Measurements from ENCODE around the gene TBL1X.
"Not testable (repeated sequence)": the region's sequence is repeated elsewhere in the genome, so short reads cannot be mapped to it uniquely, and the experiment has no call there.

The TBL1X gene

DNA sequence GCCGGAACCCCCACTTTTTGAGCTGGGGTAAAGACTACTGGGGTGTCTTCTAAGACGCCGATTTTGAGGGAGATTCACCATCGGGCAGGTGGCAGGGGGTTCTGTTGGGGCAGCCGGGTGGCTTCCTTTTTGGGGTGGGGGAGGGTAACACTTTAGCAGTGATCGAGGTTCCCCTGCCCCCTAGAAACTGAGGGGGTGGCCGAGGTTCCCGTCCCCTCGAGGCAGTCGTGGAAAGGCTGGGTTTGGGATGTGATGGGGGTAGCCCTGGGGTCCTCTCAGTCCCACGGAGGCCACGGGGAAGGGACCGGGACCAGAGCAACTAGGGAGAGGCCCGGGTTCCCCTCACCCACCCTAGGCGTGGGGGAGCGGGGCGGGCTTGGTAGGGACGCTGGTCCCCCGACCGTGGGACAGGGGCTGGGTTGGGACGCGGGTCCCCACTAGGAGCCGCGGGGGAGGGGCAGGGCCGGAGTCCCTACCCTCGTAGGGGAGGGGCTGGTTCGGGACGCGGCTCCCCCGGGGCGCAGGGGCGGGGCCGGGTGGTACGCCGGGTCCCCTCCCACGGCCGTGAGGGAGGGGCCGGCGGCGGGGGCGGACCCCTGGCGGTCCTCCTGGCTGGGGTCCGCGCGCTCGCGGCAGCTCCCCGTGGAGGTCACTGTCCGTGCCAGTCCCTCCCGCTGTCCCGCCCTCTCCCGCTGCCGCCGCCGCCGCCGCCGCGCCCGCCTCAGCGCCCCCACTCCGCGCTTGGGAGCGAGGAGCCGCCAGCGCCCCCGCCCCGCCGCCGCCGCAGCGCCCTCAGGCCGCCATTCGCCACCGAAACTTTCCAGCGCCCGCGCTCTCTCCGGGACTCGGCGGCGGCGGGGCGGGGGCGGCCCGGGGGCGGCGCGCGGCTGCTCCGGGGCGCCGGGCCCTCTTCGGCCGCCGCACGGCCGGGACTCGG is at the start of gene TBL1X:
TBL1X (plus strand) TSS at position 624 of the 937 bp plus-strand sequence. CDS start 188,529 bp downstream, outside the sequence.
- peak; percentile 77 for DNase-seq

DNA sequence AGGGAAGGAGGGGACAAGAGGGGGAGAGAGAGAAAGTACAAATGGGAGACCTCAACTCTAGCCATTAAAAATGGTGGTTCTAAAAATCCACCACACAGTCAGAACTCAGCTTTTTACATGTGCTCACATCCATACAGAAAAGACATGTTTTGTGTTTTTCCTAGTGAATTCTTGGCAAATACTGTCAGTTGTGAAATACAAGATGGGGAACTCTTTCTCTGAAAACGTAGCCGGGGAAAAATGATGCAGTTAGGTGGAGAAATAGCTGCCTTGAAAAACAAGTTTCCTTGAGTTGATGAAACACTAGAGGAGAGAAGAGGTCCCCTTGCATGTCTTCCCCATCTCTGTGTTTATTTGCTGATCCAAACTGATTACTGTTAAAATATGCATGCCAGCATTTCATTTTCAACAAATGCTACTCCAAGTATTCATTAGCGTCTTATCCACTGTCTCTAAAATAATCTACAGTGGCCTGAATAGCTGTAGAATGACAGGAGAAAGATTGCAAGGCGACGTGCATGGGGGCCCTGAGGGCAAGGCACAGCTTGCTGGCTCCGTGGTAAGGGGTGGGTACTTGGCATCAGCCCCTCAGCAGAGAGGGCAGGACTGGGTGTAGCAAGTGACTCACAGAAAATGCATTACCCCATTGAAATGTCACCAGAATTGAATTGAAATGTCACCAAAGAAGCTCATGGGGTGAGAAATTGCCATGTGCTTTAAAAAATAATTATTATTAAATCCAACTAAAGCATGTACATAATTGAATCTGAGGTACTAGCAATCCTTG is 48.1 kb upstream of the TBL1X start:
- peak; percentile 47 for DNase-seq

DNA sequence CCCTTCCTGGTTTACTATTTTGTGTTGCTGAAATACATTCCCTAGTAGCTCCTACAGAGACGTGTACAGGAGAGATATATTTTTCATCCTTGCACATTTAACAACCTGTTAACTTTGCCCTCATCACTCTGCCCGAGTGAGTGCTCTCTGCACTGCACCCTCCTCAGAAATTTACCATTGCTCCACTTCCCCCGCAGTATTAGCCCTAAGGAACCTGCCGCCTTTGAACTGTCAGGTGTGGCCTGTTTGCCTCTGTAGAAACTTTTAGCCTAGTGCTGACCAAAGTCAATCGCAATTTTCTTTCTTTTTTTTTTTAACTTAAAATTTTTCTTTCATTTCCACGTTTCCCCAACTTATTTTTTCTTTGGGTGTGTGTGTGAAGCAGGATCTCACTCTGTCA is 46.6 kb upstream of the TBL1X start:
- no peak for DNase-seq

DNA sequence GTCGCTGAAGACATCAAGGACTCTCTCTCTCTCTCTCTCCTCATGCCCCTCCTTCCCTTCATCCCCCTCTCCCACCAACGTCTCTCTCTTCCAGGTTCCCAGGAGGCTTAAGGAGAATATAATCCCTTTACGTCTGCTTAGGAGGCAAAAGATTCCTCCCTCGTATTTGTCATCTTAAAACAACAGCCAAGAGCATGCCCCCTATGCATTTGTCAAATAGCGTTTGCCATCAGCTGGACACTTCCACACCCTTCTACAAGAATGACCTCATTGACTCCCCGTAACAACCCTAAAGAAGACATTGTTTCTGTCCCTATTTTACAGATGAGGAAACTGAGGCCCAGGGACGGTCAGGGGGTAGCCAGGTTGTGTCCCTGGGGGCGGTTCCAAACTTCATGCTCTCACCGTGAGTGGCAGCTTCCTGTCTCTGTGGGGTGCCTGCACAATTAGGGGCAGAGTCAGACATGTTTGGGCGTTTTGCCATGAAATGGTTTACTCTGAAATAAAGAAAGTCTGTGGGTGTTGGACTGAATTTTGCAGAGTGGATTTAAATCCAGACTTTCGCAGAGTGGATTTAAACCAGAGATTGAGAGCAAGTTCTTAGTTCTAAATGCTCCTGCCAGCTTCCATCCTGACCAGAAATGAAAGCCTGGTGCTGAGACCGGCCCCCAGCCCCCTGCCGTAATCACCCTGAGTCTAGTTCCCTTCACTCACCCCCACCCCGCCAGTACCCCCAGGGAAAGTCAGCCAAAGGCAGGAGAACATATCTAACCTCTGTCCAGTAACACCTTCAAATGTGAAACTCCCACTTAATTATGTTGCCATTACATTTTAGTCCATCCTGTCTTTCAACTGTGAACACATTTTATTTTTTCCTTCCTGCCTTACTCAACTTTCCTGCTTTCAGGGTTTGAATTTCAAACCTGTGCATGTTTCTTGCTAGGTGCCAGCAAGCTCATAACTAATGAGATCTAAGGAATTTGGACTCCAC is 44.3 kb upstream of the TBL1X start:
- peak; percentile 85 for DNase-seq

DNA sequence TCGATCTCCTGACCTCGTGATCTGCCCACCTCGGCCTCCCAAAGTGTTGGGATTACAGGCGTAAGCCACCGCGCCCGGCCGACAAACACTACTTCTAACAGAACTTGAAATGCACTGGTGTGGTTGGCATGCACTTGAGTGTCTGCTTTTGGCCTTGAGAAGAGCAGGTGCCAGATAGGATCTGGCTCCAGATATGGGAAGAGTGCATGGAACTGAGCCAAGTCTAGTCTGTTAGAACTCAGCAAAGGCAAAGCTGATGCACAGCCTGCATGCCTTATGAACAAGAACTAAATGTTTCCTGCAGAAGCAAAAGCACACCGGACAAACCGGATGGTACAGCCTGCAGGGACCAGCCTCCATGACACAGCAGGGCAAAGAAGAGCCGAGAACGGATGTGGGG is 35.1 kb upstream of the TBL1X start:
- peak; percentile 73 for DNase-seq

DNA sequence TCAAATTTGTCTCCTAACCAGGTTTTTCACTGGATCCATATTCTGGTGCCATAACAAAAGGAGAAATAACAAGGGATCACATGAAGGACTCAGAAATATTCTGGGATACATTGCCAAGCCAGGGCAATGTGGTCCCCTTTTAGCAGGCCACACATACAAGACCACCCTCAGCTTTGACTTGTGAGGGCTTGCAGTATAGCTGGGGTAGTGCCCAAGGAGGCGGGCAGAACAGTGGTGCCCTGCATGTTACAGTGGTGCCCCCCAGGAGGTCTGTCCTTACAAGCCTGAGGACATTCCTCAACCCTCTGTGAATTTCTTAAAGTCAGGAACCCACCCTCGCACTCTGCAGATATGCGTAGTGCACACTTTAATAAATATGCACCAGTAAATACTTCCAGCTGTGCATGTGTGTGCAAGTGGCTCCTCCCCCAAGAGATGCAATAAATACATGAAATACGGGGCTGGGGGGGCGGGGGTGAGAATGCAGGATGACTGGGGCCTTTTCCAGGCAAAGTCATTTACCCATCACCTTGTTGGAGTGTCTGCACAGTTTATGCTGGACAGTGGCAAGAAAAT is 34.4 kb upstream of the TBL1X start:
- DNase-seq, result no peak

DNA sequence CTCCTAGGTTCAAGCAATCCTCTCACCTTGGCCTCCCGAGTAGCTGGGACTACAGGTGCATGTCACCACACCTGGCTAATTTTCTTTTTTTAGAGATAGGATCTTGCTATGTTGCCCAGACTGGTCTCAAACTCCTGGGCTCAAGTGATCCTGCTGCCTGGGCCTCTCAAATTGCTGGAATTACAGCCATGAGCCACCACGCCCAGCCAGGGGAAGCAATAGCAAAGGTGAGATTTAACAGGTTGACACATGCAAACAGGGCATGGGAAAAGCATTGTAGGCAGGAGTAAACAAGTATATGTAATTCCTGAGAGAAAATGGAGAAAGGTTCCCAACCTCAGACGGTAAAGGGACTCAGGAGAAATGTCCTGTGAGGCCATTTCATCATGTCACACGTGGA is 33.6 kb upstream of the TBL1X start:
- no peak for DNase-seq

DNA sequence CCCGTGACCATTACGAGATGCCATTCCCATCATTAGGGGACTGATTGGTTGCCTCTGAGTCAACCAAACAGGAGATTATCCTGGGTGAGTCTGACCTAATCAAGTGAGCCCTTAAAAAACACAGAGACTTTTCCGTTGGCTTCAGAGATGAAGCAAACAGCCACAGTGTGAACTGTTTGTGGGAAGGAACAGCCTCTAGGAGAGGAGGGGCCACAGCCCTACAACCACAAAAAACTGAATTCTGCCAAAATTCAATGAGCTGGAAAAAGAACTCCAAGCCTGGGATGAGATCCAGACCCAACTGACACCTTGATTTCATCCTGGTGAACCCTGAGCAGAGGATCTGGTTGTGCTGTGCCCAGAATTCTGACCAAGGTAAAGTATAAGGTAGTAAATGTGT is 31.3 kb upstream of the TBL1X start:
- DNase-seq, result no peak

DNA sequence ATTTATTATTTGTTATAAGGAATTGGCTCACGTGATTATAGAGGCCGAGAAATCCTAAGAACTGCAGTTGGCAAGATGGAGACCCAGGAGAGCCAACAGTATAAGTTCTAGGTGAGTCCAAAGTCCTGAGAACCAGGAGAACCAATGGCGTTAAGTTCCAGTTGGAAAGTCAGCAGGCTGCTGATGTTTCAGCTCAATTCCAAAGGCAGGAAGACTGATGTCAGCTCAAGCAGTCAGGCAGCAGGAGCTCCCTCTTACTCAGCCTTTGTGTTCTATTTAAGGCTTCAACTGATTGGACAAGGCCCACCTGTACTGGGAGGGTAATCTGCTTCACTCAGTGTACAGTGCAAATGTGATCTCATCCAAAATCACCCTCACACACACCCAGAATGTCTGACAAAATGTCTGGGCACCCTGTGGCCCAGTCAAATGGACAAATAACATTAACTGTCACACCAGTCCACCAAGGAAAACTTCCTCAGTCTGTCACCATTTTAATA is 30.8 kb upstream of the TBL1X start:
- no peak for DNase-seq

DNA sequence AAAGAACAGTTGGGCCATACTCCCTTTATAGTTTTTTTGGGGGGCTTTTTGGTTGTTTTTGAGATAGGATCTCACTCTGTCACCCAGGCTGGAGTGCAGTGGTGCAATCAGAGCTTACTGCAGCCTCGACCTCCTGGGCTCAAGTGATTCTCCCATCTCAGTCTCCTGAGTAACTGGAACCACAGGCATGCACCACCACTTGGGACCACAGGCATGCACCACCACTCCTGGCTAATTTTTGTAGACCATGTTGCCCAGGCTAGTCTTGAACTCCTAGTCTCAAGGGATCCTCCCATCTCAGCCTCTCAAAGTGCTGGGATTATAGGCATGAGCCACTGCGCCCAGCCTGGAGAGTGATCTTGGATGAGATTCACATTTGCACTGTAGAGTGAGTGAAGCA is 29.8 kb upstream of the TBL1X start:
- DNase-seq, result not testable (repeated sequence)

DNA sequence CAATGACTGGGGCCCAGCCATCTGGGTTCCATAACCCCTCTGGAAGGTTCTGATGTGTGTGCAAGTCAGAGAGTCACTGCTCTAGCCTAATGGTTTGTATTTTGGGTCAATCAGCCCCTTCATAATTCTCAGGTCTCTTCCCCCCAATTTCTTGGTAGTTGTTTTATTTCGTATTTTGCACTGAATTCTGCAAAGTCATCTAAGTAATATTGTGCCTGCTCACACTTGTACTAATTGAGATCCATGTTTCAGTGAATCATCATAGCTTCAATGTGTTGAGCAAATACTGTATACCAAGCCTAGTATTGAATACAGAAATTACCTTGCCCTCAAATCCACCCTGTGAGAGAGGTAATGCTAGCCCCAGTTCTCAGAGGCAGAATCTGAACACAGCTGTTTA is 28.0 kb upstream of the TBL1X start:
- DNase-seq, result no peak

DNA sequence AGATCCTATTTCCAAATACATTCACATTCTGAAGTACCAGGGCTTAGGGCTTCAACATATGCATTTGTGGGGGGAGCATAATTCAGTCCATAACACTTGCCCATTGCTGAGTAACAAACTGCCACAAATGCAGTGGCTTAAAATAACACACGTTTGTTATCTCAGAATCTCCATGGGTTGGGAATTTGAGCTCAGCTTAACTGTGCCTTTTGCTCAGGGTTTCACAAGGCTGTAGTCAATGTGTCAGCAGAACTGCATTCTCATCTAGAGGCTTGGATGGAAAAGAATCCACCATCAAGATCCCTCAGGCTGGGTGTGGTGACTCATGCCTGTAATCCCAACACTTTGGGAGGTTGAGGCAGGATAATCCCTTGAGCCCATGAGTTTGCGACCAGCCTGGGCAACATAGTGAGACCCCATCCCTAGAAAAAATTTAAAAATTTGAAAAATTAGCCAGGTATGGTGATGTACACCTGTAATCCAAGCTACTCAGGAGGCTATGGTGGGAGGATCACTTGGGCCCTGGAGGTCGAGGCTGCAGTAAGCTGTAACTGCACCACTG is 25.8 kb upstream of the TBL1X start:
- no peak for DNase-seq

DNA sequence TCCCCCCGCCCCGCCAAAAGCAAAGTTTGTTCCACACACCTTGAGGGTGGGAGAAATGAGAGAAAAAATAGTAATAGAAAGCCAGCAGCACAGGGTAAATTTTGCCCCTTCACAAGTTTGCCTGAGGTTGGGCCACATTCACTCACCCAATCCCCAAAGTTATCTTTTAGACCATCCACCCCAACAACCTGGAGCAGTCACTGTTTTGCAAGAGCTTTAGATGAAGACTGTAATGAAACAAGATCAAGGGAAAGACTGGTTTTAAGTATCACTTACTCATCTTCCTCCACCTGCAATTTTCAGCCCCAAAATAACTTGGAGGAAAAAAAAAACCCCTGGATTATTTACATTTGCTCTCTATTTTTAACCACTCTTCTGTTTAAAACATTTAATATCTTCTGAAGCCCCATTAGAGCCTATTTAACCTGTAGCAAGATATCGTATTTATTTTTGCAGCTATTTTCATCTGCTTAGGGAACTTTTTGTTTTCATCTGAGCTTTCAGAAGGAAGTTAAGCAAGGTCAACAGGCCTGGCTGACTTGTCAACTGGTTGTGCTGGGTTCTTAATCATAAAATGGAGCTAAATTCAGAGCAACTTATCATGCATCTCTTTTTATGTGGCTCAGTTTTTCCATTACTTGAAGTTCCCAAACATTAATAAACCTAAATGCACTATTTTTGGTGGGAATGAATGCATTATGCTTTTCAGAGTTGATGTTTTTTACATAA is 24.6 kb upstream of the TBL1X start:
- no peak for DNase-seq

DNA sequence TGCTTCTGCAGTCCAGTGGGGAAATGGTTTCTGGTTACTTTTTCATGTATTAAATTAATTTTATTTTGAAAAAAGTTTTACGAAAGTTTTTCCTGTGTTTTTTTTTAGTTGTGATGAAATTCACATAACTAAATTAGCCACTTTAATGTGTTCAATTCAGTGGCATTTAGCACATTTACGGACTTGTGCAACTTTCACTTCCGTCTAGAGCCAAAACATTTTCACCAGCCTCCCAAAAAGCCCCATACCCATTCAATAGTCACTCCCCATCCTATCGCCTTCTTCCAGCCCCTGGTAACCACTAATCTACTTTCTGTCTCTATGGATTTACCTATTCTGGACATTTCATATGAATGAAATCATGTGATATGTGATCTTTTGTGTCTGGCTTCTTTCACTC is 22.8 kb upstream of the TBL1X start:
- no peak for DNase-seq

DNA sequence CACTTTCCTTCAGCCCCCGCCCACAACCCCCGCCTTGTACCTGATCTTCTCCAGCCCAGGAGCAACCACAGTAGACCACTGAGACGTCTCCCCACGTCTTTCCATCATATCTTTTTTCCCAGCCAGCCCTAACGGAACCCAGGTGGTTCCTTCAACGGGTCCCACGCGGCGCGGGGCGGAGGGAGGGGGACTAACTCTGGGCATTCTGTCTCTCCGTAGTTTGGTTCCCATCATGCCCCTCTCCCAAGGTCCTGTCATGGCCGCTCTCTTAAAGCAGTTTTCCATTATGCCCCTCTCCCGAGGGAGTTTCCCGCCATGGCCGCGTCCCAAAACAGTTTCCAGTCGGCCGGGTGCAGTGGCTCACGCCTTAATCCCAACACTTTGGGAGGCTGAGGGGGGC is 21.5 kb upstream of the TBL1X start:
- DNase-seq, result no peak

DNA sequence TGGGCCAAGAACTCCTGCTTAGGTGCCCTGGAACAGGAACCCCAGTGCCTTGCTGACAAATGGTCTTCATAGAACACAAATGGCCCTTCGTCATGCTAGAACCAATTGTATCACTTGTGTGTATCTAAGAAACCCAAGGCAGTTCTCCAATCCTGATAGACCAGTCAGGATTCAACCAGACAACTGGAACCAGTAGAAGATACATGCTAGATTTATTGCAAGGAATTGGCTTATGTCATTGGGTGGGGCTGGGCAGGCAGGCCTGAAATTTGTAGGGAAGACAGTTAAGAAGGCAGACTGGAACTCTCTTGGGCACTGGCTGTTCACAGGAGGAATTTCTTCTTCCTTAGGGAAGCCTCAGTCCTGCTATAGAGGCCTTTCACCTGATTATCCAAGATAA is 17.0 kb upstream of the TBL1X start:
- no peak for DNase-seq

DNA sequence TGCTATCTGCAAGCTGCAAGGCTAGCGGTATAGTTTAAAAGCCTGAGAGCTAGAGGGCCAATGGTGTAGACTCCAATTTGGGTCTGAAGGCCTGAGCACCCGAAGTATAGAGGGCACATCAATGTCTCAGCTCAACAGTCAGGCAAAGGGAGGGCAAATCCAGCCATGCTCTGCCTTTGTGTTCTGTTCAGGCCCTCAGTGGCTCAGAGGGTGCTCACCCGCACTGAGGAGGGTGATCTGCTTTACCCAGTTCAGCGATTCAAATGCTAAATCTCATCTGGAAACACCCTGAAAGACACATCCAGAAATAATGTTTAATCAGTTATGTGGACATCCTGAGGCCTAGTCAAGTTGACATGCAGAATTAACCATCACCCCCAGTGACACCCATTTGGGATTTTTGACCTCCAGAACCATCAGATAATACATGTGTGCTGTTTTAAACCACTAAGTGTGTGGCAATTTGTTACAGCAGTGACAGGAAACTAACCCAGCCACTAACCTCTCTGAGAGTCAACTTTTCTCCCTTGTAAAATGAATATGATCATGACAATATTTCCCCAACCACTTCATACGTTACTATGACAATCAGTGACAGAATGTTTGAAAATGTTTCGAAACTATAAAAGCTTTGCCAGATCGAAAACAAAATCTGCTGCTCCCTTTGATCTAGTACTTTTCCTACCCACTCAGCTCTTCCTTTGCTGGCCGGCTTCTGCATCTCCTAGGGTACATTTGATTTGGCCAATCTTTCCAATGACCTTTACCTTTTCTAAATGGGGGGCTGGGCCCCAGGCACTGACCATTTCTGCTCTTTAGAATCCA is 8.4 kb upstream of the TBL1X start:
- DNase-seq, result no peak

DNA sequence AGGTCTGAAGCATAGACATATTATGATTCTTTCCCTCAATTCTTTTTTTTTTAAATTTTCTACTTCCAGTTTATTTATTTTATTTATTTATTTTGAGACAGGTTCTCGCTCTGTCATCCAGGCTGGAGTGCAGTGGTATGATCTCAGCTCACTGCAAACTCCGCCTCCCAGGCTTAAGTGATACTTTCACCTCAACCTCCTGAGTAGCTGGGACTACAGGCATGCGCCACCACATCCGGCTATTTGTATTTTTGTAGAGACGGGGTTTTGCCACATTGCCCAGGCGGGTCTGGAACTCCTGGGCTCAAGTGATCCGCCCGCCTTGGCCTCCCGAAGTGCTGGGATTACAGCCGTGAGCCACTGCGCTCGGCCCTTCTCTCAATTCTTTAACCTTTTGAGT is 6.8 kb upstream of the TBL1X start:
- not testable (repeated sequence) for DNase-seq

DNA sequence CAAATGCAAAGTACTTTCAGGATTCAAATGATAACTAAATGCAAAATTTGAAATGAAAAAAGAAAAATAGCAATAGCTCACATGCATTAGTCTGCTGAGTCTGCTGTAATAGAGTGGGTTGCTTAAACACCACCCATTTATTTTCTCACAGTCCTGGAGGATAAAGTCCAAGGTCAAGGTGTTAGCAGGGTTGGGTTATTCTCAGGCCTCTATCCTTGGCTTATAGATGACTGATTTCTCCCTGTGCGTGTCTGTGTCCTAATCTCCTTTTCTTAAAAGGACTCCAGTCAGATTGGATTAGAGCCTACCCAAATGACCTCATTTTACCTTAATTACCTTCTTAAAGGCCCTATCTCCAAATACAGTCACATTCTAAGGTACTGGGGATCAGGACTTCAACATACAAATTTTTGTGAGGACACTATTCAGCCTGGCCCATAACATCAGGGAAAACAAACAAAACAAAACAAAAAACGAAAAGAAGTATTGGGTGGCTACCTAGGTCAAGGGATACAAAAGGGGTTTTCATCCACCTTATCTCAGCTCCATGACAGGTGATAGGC is 6.3 kb upstream of the TBL1X start:
- no peak for DNase-seq

All from NCI-H69 (cell line).